SHP77 treated with DMSO at 0.1 percent for 48 hours (cell line): Measurements from ENCODE around the gene RIPK3.

ENCODE experiments used
- DNase-seq: peaks from one replicate; lab custom pipeline; 2025; lab: John Stamatoyannopoulos, UW

Gene RIPK3

GRCh38 chr14:24321212-24321975, 18.4 kb downstream of the RIPK3 start:
- DNase-seq = no peak

- no peak for DNase-seq
These were observed 22.5 kb downstream of the RIPK3 start for GRCh38 chr14:24317141-24317928.

GRCh38 chr14:24316597-24316950, 23.2 kb downstream of the RIPK3 start:
- DNase-seq = no peak

GRCh38 chr14:24315807-24316596, 23.8 kb downstream of the RIPK3 start:
- no peak for DNase-seq

GRCh38 chr14:24315243-24315806, 24.5 kb downstream of the RIPK3 start:
- DNase-seq = no peak

- no peak for DNase-seq
These were observed 25.2 kb downstream of the RIPK3 start for GRCh38 chr14:24314377-24315193.

GRCh38 chr14:24313913-24314312, 25.9 kb downstream of the RIPK3 start:
- no peak for DNase-seq

GRCh38 chr14:24312736-24313507, 26.9 kb downstream of the RIPK3 start:
- no peak for DNase-seq

- DNase-seq = no peak
These were observed 27.8 kb downstream of the RIPK3 start for GRCh38 chr14:24311837-24312615.

- DNase-seq = peak; percentile 76
These were observed 28.9 kb downstream of the RIPK3 start, which contains the start of gene LTB4R for GRCh38 chr14:24310646-24311604. TSS of gene LTB4R (plus strand) at chr14:24311502. CDS start at chr14:24315652, 4,150 bp downstream.

GRCh38 chr14:24310265-24310645, 29.5 kb downstream of the RIPK3 start:
- no peak for DNase-seq

GRCh38 chr14:24309538-24310264, 30.1 kb downstream of the RIPK3 start, which contains the start of gene LTB4R2:
TSS of gene LTB4R2 (plus strand) at chr14:24310140. CDS start at chr14:24310665, 525 bp downstream.
- DNase-seq = no peak

GRCh38 chr14:24308342-24309124, 31.3 kb downstream of the RIPK3 start:
- DNase-seq = no peak

- no peak for DNase-seq
These were observed 32.0 kb downstream of the RIPK3 start, which contains the start of gene CIDEB for GRCh38 chr14:24307575-24308341. TSS of gene CIDEB (minus strand) at chr14:24307977. CDS start at chr14:24307858, 119 bp downstream.

GRCh38 chr14:24307156-24307574, 32.6 kb downstream of the RIPK3 start:
- no peak for DNase-seq

GRCh38 chr14:24304019-24304387, 35.8 kb downstream of the RIPK3 start:
- no peak for DNase-seq
